GM19468 (cell line): ENCODE measurements around the gene PRADC1.
A peak's percentile ranks its signal among the peaks of the same experiment; 100 is the strongest.

Experiments used
- ATAC-seq: cut with Tn5 transposase; IDR thresholded peaks from one replicate; pipeline ENCODE4 v1.9.1; 2021; ENCODE audit warnings: mild to moderate bottlenecking, moderate library complexity, moderate number of reproducible peaks; ENCODE audit not compliant: unreplicated experiment; ENCODE audit errors: extremely low read depth

Gene PRADC1

DNA sequence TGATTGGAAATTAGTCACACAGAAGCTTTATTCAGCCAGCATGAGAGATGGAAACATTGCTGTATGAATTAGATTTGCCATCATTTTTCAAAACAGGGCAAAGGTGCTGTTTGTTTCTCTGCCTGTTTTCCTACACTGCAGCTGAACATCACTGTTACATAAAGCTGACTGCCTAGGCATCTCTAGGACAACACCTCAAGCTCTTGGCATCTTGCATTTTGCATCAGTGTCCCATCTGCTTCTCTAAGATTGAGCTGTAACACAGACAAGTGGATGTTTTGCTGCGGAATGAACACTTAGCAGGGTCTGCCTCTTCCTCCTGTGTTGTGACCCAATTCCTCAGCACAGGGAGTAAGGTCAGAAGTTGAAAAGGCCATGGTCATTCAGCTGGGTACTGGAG lies 5.9 kb upstream of the PRADC1 start:
- no peak for ATAC-seq

DNA sequence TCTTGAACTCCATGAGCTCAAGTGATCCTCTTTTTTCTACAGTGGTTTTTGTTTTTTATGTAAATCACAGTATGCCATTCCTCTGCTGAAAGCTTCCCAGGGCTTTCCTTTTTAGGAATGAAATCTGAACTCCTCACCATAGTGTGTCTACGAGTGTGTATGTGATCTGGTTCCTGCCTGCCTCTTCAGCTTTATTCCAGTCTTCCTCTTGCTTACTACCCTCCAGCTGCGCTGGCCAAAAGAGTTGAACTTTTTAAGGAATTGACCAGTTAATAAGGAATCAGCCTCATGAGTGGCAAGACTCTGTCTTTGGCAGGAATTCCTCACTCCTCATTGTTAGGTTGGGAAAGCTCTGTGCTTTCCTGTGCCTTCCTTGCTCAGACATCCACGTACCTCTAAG lies 5.1 kb upstream of the PRADC1 start:
- no peak for ATAC-seq

DNA sequence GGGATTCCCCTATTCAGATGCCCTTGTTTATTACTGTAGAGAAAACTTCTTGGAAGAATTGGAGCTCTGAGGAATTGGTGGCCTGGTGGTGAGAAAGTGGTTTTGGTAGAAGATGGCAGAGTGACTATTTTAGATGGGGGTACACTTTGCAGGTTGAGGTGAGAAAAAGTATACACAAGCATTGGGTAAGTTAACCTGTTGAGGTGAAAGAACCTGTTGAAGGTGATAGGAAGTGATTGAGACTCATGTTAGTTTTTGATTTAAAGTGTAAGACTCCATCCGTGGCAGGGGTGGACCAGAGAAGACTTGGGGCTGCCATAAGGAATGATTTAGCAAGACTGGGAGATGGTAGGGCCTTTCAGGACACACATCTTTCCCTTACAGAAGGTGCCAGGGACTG lies 4.1 kb upstream of the PRADC1 start:
- ATAC-seq = no peak

DNA sequence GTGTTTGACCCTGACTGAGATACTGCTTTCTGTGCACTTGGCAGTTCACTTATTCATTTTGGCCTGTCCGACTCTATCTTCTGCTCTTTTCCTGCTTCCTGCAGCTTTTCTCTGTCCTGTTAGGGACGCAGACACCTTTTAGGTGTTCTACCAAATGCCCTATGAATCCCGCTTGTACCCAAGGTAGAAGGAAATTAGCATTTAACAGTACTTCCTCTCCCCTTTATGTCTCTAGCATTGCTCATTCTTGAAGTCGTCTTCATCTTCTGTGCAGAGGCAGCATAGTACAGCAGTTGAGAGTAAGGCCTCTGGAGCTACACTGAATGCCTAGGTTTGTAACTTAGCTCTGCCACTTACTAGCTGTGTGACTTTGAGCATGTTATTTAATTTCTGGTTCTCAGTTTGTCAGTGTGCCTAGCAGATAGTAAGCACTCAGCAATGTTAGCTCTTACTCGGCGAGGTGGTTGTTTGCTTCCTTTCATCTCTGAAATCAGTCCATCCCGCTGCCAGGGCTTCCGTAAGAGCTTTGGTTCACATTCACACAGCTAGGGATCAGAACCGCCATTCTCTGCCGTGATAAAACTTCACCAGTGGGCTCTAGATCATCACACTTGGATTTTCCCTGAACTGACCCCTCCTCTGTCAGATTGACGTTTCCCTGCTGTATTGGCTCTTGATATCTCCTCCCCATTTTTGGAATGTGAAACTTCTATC lies 2.4 kb upstream of the PRADC1 start:
- ATAC-seq = no peak

DNA sequence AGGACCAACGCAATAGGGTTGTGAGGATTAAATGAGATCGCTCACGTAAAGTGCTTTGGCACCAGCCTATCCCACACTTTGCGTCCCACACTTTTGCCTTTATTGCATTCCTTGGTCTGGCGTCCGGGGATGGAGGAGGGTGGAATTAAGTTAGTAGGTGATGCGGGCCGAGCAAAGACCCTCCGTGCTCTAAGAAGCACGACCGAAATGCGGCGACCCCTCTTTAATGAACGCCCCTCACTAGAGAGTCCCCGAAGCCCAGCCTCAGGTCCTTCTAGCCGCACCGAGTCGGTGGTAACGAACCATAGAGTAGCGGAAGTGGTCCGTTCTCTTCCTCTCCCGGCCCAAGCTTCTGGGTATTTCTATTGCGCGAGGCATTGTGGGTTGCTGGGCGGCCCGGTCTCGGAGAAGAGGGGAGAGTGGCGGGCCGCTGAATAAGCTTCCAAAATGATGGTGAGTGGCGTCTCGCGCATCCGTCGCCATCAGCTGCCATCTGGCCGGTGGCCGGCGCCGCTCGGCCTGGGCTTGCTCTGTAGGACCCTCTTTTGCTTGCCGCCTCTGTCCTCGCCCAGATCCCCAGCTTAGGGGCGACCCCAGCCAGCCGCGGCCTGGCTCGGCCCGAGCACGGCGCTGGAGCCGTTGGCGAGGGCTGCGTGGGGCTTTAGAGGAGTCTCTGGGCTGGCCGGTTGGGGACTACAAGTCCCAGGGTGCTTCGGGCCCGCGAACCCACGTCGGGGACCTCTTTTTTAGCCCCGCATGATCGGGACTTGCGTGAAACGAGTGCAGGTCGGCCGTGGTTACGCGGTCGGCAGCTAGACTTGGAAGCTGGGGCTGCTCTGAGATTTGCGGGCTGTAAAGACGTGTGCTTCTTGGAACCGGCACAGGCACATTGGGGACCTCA lies 1.1 kb upstream of the PRADC1 start, which contains the start of gene CCT7:
TSS of gene CCT7 (plus strand) at position 377 of the 901 bp plus-strand sequence. CDS start at position 448, 71 bp downstream.
- peak; percentile 22 for ATAC-seq

DNA sequence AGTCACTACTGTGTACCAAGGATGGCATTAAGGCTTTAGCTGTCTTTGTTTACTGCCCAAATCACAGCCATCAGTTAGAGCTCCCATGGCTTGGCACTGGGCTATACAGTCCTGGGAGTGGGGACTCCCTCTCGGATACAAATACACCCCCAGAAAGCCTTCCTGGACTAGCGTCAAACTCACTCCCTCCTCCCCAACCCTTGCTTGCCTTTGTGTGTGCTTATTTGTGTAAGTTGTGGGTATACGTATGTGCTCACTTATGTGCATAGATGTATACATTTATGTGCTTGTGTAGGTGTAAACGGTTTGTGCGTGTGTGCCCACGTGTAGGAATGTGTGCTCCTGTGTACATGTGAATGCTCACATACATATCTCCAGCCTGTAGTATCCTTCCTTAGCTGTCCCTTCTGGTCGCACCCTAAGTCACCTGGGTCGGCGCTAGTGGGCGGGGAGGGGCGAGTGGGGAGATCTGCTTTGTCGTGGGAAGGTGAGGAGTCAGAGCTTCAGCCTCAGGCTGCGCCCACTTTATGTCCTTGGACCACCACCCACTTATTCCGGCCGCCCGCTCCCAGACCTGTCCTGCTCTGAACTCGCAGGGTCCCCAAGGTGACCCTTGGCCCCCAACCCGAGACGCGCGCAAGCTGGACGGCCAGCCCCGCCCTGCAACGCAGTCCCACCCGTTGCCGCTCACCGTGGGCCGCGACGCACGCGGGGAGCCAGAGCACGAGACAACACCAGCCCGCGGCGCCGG lies 461 bp downstream of the PRADC1 start:
- peak; percentile 0 for ATAC-seq

DNA sequence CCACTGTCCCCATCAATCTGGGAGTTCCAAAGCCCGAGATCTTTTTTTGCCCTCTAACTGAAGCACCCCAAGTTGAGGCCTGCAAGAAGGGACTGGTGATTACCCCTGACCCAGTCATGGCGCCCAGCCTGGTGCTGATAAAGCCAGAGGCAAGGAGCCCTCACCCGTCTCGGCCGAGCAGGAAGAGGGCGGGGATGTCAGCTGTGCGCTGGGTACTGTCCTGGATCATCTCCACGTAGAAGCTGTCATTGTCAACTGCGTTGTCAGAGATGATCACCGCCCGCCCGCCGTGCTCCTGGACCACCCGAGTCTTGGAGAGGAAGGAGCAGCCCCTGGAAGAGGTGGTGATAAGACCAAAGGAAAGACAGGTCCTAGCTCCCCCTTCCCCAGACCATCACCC lies 4.4 kb downstream of the PRADC1 start:
- no peak for ATAC-seq

DNA sequence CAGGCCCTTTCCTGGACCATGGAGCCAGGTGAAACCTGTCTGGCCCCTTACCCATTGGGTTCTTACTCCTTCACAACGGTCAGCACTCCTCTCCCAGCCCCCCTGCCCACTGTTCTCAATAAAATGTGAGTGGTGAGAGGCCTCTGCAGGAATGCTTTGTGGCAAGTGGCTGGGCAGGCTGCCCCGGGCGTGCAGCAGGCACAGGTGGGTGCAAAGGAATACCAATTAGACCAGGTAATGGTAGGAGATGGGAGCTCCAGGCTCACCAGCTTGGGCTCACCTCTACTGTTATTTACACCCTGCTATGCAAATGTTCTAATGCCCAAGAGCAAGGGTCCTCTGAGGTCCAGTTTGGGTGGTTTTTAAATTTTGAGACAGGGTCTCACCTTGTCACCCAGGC lies 6.0 kb downstream of the PRADC1 start:
- no peak for ATAC-seq

DNA sequence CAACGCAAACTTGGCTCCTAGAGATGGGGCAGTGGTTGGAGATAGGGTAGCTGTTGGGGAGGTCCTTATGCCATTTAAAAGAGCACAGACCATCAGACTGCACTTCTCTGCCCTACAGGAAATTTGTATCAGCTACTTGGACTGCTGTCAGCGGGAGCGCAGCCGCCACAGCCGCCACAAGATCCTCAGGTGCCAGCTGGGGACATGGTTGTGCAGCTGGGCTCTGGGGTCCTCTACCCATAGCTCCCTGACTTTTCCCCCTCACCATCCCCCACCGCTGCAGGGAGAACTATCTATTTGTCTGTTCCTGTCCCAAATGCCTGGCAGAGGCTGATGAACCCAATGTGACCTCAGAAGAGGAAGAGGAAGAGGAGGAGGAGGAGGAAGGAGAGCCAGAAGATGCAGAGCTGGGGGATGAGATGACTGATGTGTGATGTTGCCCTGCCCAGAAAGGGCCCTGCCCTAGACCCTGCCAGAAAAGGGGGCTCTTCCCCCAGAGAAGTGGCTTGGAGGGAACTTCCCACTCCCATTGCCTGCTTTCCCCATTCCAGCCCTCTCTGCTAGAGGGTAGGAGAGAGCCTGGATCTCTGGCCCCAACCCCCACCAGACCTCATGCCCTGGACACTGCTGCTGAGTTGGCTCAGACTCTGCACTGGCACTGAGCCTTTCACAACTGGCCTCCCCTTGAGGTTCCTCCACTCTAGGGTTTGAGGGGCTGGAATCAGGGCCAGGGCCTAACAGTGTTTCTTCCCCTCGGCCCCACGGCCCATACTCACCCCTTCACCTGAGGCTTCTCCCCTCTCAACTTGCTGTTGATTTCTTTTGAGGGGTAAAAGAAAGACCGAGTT lies 7.3 kb downstream of the PRADC1 start:
- no peak for ATAC-seq

DNA sequence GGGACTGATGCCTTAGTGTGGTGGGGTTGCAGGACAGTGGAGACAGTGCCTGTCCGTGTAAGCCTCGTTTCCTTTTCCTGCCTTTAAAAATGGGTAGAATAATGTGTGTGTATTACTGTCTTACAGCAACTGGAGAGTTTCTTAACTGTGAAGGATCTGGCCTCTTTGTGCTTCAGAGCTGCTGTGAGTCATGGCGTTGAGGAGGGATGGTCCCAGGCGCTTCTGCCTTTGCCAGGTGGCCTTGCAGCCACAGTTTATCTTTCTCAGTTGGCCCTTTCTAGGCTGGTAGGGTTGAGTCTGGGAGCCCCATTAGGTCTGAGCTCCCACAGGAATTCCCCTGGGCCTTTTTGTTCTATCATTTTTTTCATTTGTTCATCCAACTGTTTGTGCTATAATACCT lies 9.2 kb downstream of the PRADC1 start:
- no peak for ATAC-seq

DNA sequence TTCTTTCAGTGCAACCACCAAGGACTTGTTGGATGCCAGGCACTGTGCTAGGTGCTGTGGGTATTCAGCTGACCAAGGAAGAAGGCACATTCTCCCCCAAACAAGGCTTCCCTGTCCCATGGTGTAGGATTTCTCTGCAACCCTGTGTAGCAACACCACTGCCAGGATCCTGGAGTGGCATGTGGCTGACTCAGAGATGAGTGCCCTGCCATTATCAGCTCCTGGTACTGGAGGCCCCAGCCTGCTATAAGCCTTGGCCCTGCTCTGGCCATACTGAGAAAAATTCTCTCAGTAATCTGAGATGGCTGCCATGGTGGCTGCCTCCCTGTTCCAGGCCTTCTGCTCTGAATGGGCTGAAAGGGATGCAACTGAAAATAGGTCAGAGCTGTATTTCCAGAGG lies 14.7 kb downstream of the PRADC1 start:
- ATAC-seq = no peak

DNA sequence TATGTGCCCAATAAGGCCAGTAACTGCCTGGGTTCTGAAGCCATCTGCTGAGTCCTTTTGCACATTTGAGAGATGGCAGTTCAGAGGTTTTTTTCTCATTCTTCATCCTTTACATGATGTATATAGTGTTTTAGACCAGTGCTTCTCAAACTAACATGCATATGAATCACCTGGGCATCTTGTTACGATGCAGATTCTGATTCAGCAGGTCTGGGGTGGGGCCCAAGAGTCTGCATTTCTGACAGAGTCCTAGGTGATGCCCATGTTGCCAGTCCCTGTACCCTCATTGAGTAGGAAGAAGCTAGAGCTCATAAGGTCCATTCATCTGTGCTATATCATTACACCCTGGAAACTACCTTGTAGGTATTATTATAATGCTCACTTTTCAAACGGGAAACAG lies 15.2 kb downstream of the PRADC1 start:
- ATAC-seq = no peak

DNA sequence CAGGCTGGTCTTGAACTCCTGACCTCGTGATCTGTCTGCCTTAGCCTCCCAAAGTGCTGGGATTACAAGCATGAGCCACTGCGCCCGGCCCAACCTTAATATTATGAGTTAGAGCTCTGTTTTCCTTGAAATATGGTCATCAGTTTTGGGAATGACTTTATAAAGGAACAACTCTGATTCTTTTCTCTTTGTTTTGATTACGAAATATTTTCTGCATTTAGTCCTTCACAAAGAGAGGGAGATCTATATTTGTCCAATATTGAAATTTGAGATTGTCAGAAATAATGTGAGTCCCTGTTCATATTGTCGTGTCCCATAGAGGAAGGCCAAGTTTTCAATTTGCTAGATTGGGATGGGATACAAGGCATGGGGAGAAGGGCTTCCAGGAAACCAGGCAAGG lies 15.9 kb downstream of the PRADC1 start:
- ATAC-seq = no peak

DNA sequence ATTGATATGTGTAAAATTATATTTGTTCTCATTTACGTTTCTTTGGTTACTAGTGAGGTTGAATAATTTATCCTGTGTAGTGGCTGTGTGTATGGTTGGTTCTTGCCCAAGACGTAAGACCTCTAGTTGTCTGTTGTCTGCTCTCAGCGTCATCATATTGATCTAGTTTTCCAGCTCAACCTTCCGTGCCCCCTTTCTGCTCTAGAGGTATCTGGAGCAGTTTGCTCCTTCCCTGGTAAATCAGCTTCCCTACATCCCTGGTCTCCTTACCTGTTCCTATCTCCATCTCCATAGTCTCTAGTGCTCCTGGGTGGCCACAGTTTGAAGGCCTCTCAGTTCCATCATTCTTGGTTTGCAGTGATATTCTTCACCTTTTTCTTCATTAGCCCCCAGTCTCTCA lies 17.8 kb downstream of the PRADC1 start:
- no peak for ATAC-seq

DNA sequence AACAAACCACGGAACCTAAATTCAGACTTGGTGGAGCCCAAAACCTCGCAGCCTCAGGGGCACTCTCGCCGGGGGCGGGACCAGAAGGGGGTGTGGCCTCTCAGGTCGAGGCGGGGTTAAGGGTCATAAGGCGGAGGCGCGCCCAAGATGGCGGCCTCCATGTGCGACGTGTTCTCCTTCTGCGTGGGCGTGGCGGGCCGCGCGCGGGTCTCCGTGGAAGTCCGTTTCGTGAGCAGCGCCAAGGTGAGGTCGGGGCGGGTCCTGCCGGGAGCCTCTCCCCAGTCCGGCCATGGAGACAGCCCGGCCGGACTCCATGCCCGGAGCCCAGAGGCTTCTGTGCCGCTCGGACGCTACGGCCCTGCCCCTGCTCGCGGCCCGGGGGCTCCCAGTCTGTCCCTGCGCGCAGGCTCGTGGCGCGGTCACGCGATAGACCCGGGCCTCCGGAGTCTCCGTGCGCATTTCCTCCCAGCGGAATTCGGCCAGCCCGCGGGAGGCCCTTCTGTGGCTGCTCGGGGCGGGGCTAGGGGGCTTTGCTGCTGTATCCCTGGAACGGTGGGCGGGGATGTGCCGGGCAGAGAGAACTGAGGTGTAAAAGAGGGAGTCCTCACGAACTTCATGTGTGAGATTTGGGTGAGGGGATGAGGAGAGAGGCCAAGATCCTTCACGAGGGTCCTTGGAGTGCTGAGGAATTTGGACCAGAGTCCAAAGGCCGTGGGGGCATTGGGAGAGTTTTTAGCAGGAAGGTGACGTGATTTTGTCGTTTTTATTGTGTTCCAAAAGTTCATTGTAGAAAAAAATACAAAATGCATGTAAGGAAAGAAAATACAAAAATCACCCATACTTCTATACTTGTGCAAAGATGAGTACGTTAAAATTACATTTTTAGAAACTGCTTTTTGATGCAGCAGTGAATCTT lies 18.7 kb downstream of the PRADC1 start, which contains the start of gene SMYD5:
TSS of gene SMYD5 (plus strand) at position 126 of the 916 bp plus-strand sequence. CDS start at position 148, 22 bp downstream.
- ATAC-seq = peak; percentile 83

DNA sequence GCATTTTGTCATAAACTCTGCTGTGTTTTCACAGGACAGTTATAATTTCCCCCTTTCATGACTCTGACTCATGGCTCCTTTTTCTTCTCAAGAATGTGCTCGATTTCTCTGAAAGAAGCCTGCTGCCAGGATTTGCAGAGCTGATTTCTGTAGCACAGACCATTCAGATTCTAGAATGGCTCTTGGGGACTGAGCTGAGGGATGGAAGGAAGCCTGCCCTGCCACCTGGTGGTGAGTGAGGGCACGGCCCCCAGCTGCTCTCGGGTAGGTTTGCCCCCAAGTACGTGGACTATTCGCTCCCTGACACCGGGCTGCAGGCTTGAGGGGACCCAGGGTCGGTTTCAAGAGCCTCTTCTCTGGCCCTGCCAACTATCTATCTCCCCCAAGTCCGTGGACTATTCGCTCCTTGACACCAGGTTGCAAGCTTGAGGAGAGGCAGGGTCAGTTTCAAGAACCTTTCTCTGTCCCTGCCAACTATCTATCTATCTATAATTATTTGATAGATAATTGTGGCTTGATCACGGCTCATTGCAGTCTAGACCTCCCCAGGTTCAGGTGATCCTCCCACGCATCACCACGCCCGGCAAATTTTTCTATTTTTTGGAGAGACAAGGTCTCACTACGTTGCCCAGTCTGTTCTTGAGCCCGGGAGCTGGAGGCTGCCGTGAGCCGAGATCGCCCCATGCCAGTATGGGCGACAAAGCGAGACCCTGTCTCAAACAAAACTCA lies 20.4 kb downstream of the PRADC1 start:
- ATAC-seq = no peak

DNA sequence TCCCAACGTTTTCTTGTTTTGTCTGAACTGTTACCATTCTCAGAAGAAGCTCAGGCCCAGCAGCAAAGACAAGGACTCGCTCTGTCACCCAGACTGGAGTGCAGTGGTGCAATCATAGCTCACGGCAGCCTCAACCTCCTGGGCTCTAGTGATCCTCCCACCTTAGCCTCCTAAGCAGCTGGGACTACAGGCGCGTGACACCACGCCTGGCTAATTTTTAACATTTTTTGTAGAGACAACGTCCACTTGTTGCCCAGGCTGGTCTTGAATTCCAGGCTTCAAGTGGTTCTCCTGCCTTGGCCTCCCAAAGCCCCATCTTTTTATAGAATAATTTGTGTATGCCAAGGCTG lies 21.0 kb downstream of the PRADC1 start:
- no peak for ATAC-seq

DNA sequence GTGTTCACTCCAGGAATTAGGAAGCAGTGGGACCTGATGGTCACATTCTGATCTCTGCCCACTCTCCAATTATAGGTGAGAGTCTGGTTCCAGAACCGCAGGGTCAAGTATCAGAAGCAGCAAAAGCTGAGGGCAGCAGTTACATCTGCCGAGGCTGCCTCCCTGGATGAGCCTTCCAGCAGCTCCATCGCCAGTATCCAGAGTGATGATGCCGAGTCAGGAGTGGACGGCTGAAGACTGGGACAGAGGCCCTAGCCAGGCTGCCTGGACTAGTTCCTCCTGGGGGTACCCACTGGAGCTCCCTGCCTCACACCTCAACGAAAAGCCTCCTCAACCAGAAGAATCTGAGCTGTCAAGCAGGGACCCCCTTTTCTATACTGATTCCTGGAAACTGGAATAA lies 22.3 kb downstream of the PRADC1 start:
- ATAC-seq = no peak
